ENCODE results near the gene PI4KA.
"Not testable (repeated sequence)": the region's sequence is repeated elsewhere in the genome, so short reads cannot be mapped to it uniquely, and the experiment has no call there.

Gene PI4KA

GRCh38 chr22:20666560-20666959 is 192.1 kb downstream of the PI4KA start:
- no peak for ATAC-seq
- no peak for TF ChIP-seq ZC3H10 (CRISPR knock-in tag; IDR thresholded peaks at IDR 0.05)
- no peak for TF ChIP-seq PPARA (CRISPR knock-in tag; IDR thresholded peaks at IDR 0.05; ENCODE audit: borderline replicate concordance)
- no peak for TF ChIP-seq ZNF70 (CRISPR knock-in tag; IDR thresholded peaks at IDR 0.05)
- no peak for TF ChIP-seq BACH2 (CRISPR knock-in tag; IDR thresholded peaks at IDR 0.05; ENCODE audit: borderline replicate concordance)
- no peak for TF ChIP-seq SNAI2 (CRISPR knock-in tag; IDR thresholded peaks at IDR 0.05)
- TF ChIP-seq GLIS3 (CRISPR knock-in tag; IDR thresholded peaks at IDR 0.05): no peak
- TF ChIP-seq ESRRG (CRISPR knock-in tag; IDR thresholded peaks at IDR 0.05): no peak
- no peak for TF ChIP-seq CREB5 (CRISPR knock-in tag; IDR thresholded peaks at IDR 0.05; ENCODE audit: low read depth)
- TF ChIP-seq OSR1 (CRISPR knock-in tag; IDR thresholded peaks at IDR 0.05): no peak

GRCh38 chr22:20664594-20664959 is 194.0 kb downstream of the PI4KA start:
- no peak for ATAC-seq
- TF ChIP-seq CSDC2 (CRISPR knock-in tag; IDR thresholded peaks at IDR 0.05): no peak
- TF ChIP-seq TOX (CRISPR knock-in tag; IDR thresholded peaks at IDR 0.05; ENCODE audit: borderline replicate concordance): no peak
- TF ChIP-seq BACH2 (CRISPR knock-in tag; IDR thresholded peaks at IDR 0.05; ENCODE audit: borderline replicate concordance): no peak
- TF ChIP-seq ZC3H10 (CRISPR knock-in tag; IDR thresholded peaks at IDR 0.05): no peak
- no peak for TF ChIP-seq POU6F1 (CRISPR knock-in tag; IDR thresholded peaks at IDR 0.05; ENCODE audit: borderline replicate concordance, low read depth)
- TF ChIP-seq CREB5 (CRISPR knock-in tag; IDR thresholded peaks at IDR 0.05; ENCODE audit: low read depth): no peak
- no peak for TF ChIP-seq ARNTL (CRISPR knock-in tag; IDR thresholded peaks at IDR 0.05; ENCODE audit: borderline replicate concordance, low read depth)
- no peak for TF ChIP-seq ISL1 (CRISPR knock-in tag; IDR thresholded peaks at IDR 0.05)
- TF ChIP-seq ZNF8 (CRISPR knock-in tag; IDR thresholded peaks at IDR 0.05): no peak
- TF ChIP-seq GLIS3 (CRISPR knock-in tag; IDR thresholded peaks at IDR 0.05): no peak
- TF ChIP-seq OSR1 (CRISPR knock-in tag; IDR thresholded peaks at IDR 0.05): no peak

- ATAC-seq: no peak
- no peak for TF ChIP-seq RARB (CRISPR knock-in tag; IDR thresholded peaks at IDR 0.05)
- no peak for TF ChIP-seq SNAI2 (CRISPR knock-in tag; IDR thresholded peaks at IDR 0.05)
- no peak for TF ChIP-seq ZFP30 (CRISPR knock-in tag; IDR thresholded peaks at IDR 0.05)
These were observed 194.5 kb downstream of the PI4KA start for GRCh38 chr22:20663941-20664593.

- ATAC-seq: no peak
- no peak for TF ChIP-seq CSDC2 (CRISPR knock-in tag; IDR thresholded peaks at IDR 0.05)
- TF ChIP-seq ZFP3 (CRISPR knock-in tag; IDR thresholded peaks at IDR 0.05): no peak
- no peak for TF ChIP-seq OSR1 (CRISPR knock-in tag; IDR thresholded peaks at IDR 0.05)
- no peak for TF ChIP-seq ESRRG (CRISPR knock-in tag; IDR thresholded peaks at IDR 0.05)
- TF ChIP-seq ZC3H10 (CRISPR knock-in tag; IDR thresholded peaks at IDR 0.05): no peak
- no peak for TF ChIP-seq ZNF70 (CRISPR knock-in tag; IDR thresholded peaks at IDR 0.05)
- TF ChIP-seq SNAI2 (CRISPR knock-in tag; IDR thresholded peaks at IDR 0.05): no peak
- TF ChIP-seq ZFP30 (CRISPR knock-in tag; IDR thresholded peaks at IDR 0.05): no peak
- no peak for TF ChIP-seq BACH2 (CRISPR knock-in tag; IDR thresholded peaks at IDR 0.05; ENCODE audit: borderline replicate concordance)
- TF ChIP-seq RARB (CRISPR knock-in tag; IDR thresholded peaks at IDR 0.05): no peak
- no peak for TF ChIP-seq GLIS3 (CRISPR knock-in tag; IDR thresholded peaks at IDR 0.05)
- no peak for TF ChIP-seq PPARA (CRISPR knock-in tag; IDR thresholded peaks at IDR 0.05; ENCODE audit: borderline replicate concordance)
- TF ChIP-seq TOX (CRISPR knock-in tag; IDR thresholded peaks at IDR 0.05; ENCODE audit: borderline replicate concordance): no peak
- no peak for TF ChIP-seq CSRNP3 (CRISPR knock-in tag; IDR thresholded peaks at IDR 0.05)
- TF ChIP-seq ISL1 (CRISPR knock-in tag; IDR thresholded peaks at IDR 0.05): no peak
- TF ChIP-seq ZNF565 (CRISPR knock-in tag; conservative IDR thresholded peaks at IDR 0.05; ENCODE audit: low read depth): no peak
- no peak for TF ChIP-seq PATZ1 (CRISPR knock-in tag; IDR thresholded peaks at IDR 0.05; ENCODE audit: borderline replicate concordance)
- no peak for TF ChIP-seq TCF4 (CRISPR knock-in tag; IDR thresholded peaks at IDR 0.05; ENCODE audit: borderline replicate concordance)
- no peak for TF ChIP-seq ARNTL (CRISPR knock-in tag; IDR thresholded peaks at IDR 0.05; ENCODE audit: borderline replicate concordance, low read depth)
These were observed 195.3 kb downstream of the PI4KA start for GRCh38 chr22:20663137-20663828.

- not testable (repeated sequence) for ATAC-seq
These were observed 196.0 kb downstream of the PI4KA start for GRCh38 chr22:20662524-20663036.

Measured in SK-N-SH treated with all-trans-retinoic acid at 6 μM for 48 hours (cell line).